ENCODE measurements around the gene CCDC198. TPM values are rescaled to one million over a fixed set of nuclear protein-coding genes. Genes with fewer than 3 reads are reported as not detected.

Gene CCDC198
- total RNA-seq, 1 donor from 2014 or later: not detected

DNA sequence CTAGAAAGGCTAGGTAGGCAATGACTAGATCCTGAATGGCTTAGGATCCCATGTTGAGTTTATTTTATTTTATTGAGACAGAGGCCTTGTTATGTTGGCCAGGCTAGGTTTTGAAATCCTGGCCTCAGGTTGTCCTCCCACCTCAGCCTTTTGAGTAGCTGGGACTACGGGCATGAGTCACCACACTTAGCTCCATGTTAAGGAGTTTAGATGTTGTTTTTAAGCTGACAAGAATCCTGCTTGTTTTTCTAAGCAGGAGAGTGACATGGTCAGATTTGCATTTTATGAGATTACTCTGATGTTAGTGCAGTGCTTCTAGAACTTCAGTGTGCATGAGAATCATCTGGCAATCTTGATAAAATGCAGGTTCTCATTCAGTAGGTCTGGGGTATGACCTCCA, 14.5 kb downstream of the CCDC198 start:
- intact Hi-C loops (cut with DNase I): no loop called here
- DNase-seq (no peak), ATAC-seq (ENCODE audit: poor library complexity) (no peak)

DNA sequence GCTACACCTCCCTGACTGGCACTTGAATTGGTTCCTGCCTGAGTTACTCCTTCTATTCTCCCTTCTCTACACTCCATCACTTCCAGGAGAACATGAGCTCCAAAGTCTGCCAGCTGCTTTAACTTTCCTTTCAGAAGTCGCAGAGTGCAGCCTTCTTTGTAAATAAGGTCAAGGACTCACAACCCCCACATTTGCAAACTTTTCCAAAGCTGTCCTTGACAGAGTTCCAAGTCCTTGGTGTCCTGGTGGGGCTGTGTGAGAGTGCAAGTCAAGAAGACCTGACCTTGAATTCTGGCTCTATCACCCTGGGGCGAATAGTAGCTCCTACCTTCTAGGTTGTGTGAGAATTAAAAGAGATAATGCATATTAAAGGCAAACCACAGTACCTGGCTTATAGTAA, 15.6 kb downstream of the CCDC198 start:
- intact Hi-C loops (cut with DNase I): no loop called here

DNA sequence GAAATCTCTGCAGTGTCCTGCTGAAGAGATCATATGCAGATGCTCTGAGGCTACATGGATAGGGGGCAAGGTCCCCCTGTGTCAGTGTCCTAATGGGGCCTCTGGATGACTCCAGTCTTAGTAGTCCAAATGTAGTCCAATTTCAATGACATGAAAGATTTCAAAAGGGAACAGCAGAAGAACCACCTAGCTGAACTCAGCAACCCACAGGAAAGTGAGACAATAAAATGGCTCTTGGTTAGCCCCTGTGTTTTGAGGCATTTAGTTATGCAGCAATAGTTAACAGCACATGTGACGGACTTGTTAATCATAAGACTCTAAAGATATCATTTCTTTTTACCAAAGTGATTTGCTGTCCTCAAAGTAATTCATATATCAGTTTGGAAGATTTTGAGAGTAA, 22.7 kb downstream of the CCDC198 start:
- DNase-seq (no peak), ATAC-seq (ENCODE audit: poor library complexity) (no peak)

More for the DNA sequence above, 15.6 kb downstream of the CCDC198 start:
- ATAC-seq (ENCODE audit: poor library complexity) (no peak), DNase-seq (no peak)

DNA sequence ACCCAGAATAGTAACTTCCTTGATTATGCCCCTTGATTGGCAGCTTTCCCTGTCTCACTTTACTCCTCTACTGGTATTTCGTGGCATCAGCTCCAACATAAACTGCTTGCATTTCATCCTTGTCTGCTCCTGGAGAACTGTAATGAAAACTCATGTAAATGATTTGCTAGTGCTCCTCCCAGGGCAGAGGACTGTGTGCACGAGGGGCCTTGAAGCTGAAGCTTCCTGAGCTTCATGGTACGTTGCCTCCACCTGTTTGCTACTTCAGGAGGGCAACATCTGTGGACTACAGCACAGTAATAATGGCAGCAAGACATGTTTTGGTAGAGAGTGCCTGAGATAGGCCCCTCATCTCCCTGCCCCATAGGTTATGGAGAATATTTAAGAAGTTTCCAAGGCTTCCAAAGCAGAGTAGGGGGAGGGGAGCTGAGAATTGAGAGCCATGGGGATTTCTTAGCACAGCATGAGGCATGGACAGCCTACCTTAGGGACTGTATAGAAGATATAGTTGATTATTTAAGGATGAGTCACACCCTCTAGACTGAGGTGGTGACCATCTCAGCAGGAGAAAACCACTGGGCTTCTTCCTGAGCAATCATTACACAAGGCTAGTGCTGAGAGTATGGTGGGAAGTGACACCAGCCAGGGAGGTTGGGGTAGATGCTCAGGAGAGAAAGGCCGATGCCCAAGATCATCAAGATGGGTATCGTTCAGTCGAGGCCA, 29.5 kb downstream of the CCDC198 start:
- intact Hi-C loops (cut with DNase I): no loop called here
- ATAC-seq (ENCODE audit: poor library complexity): no peak
- DNase-seq: no peak

More for the DNA sequence above, 22.7 kb downstream of the CCDC198 start:
- intact Hi-C loops (cut with DNase I): no loop called here

DNA sequence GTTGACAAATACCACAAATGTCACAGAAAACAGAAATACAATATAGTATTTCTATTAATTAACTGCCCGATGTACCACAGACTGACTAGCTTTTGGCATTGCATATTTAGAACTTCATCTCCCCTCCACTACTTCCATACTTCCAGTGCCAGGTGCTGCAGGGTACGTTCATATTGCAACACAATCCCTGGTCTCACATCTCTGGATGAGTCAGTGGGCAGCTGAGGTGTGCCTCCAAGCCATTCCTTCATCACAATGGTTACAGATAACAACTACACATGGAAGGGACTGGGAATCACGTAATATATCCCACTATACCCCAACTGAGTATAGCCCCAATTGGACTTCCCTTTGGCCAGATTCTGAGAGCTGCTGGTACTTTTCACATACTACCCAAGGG, 31.1 kb downstream of the CCDC198 start:
- intact Hi-C loops (cut with DNase I): no loop called here
- ATAC-seq (ENCODE audit: poor library complexity): no peak

DNA sequence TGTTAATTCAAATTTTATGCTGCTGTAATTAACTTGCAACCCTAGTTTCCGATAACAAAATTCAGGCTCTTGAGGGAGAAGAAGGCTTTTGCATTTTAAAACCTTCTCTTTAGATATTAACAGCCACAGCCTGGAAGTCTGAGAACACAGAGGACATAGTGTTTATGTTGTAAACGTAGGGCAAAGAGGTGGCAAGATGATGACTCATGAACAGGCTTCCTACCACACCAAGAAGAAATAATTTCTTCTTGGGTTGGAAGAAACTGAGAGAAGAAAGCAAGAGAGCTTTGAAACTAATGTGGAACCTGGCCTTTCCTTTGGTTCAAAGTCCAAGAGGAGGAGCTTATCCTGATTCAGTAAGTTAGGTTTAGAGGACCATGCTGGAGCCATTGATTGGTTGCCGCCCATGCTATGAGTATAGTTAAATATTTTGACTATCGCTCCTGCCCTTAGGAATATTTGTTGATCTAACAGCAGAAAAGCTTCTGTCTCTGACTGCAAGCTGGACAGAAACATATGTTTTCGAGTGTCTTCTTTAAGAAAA, 31.8 kb downstream of the CCDC198 start:
- ATAC-seq (ENCODE audit: poor library complexity) (no peak), DNase-seq (no peak)
- intact Hi-C loops (cut with DNase I): no loop called here

More for the DNA sequence above, 31.1 kb downstream of the CCDC198 start:
- DNase-seq: no peak

DNA sequence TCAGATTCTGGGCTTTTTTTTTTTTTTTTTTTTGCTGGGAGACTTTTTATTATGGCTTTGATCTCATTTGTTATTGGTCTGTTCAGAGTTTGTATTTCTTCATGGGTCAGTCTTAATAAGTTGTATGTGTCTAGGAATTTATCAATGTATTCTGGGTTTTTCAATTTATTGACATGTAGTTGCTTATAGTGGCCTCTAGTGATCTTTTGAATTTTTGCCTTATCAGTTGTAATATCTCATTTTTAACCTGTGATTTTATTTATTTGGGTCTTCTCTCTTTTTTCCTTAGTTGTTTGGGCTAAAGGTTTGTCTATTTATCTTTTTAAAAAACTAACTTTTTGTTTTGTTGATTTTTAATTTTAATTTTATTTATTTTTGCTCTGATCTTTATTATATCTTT, 57.7 kb downstream of the CCDC198 start:
- intact Hi-C loops (cut with DNase I): no loop called here
- ATAC-seq (ENCODE audit: poor library complexity): no peak
- DNase-seq: no peak

DNA sequence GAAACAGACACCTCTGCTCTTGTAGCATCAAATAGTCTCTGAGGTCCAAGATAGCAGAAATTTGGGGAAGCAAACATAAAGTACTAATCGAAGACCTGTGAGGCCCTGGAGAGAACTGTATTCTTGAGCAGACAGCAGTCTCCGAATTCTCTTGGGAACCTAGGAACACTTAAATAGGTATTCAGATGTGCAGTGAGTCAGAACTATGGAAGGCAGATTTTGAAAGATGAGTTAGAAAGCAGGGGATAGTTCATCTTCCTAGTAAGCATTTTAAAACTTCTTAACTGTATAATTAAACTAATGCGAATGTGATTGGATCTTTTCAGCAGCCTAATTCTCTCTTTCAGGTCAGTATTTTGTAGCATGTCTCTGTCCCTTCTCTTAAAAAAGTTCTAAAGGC, 72.7 kb downstream of the CCDC198 start:
- no peak for DNase-seq
- intact Hi-C loops (cut with DNase I): no loop called here
- ATAC-seq (ENCODE audit: poor library complexity): no peak

DNA sequence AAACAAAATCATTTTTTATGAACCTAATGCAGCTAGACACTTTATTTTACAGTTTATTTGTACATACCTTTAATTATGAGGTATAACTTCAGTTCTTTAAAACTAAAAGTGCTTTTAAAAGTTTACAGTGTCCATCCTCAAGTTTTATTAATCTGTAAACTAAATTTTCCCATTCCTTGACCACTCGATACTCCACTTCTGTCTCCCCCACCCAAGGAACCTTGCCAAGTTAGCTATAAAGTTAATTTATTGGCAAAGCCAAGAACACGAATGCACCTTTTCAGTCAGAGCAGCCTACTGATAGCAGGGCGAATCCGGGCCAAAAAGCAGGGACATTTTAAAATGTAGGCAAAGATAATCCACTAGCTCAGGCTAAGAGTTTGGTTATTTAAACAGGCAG, 73.6 kb downstream of the CCDC198 start:
- ATAC-seq (ENCODE audit: poor library complexity) (no peak), DNase-seq (no peak)
- intact Hi-C loops (cut with DNase I): no loop called here

Other genes starting within 250 kb of the CCDC198 start
- 49.9 TPM for gene EXOC5, start 225.0 kb downstream of the CCDC198 start, total RNA-seq
- gene AP5M1, start 224.9 kb downstream of the CCDC198 start, total RNA-seq: 34.9 TPM
- gene NAA30, start 103.3 kb downstream of the CCDC198 start, total RNA-seq: 27.8 TPM

All from Right ventricle myocardium superior (tissue), 1 donor.